Hepatic stellate cell (primary cell): ENCODE data around the gene FLVCR2.
"Not testable (repeated sequence)": the region's sequence is repeated elsewhere in the genome, so short reads cannot be mapped to it uniquely, and the experiment has no call there.

ENCODE experiments used
- DNase-seq: peaks from one replicate; pipeline ENCODE4 v3.0.0; 2011; ENCODE audit warnings: low spot score

The FLVCR2 gene

GRCh38 chr14:75591987-75592575, 13.7 kb downstream of the FLVCR2 start:
- no peak for DNase-seq

GRCh38 chr14:75595226-75595625, 16.8 kb downstream of the FLVCR2 start:
- no peak for DNase-seq

- DNase-seq, result no peak
Measured at GRCh38 chr14:75597149-75597548, 18.7 kb downstream of the FLVCR2 start.

- DNase-seq, result not testable (repeated sequence)
Measured at GRCh38 chr14:75600100-75600499, 21.7 kb downstream of the FLVCR2 start.

GRCh38 chr14:75601061-75601460, 22.6 kb downstream of the FLVCR2 start:
- DNase-seq, result not testable (repeated sequence)

GRCh38 chr14:75602503-75602902, 24.1 kb downstream of the FLVCR2 start:
- DNase-seq, result no peak

- no peak for DNase-seq
Measured at GRCh38 chr14:75604979-75605851, 26.8 kb downstream of the FLVCR2 start.

- DNase-seq, result no peak
Measured at GRCh38 chr14:75605916-75606315, 27.5 kb downstream of the FLVCR2 start.

GRCh38 chr14:75607044-75607443, 28.6 kb downstream of the FLVCR2 start:
- no peak for DNase-seq

GRCh38 chr14:75607842-75608640, 29.6 kb downstream of the FLVCR2 start:
- DNase-seq, result no peak

GRCh38 chr14:75609116-75609515, 30.7 kb downstream of the FLVCR2 start:
- no peak for DNase-seq

- DNase-seq, result no peak
Measured at GRCh38 chr14:75609606-75610475, 31.4 kb downstream of the FLVCR2 start.

GRCh38 chr14:75610834-75611233, 32.4 kb downstream of the FLVCR2 start:
- no peak for DNase-seq

- no peak for DNase-seq
Measured at GRCh38 chr14:75612157-75612556, 33.7 kb downstream of the FLVCR2 start.

GRCh38 chr14:75614179-75614578, 35.8 kb downstream of the FLVCR2 start:
- no peak for DNase-seq

- DNase-seq, result no peak
Measured at GRCh38 chr14:75615200-75615599, 36.8 kb downstream of the FLVCR2 start.

- no peak for DNase-seq
Measured at GRCh38 chr14:75619548-75619947, 41.1 kb downstream of the FLVCR2 start.

- DNase-seq, result no peak
Measured at GRCh38 chr14:75625034-75625433, 46.6 kb downstream of the FLVCR2 start.

- DNase-seq, result no peak
Measured at GRCh38 chr14:75626396-75626795, 48.0 kb downstream of the FLVCR2 start.

GRCh38 chr14:75626863-75627262, 48.4 kb downstream of the FLVCR2 start:
- no peak for DNase-seq

- DNase-seq, result no peak
Measured at GRCh38 chr14:75627406-75627805, 49.0 kb downstream of the FLVCR2 start.

GRCh38 chr14:75628816-75629215, 50.4 kb downstream of the FLVCR2 start:
- DNase-seq, result no peak
